Mucosa of descending colon (tissue), 3 donors: Measurements from ENCODE around the gene ODAD3. TPM values are rescaled to one million over a fixed set of nuclear protein-coding genes. Genes with fewer than 3 reads are reported as not detected.
"Not testable (repeated sequence)": the region's sequence is repeated elsewhere in the genome, so short reads cannot be mapped to it uniquely, and the experiment has no call there.

Experiments
- ATAC-seq: fragments of 200-7000 bp; cut with Tn5 transposase; one replicate; pipeline ENCODE4 v1.9.1; 2020; ENCODE audit warnings: mild to moderate bottlenecking, moderate library complexity
- DNase-seq, 3 donors: peaks; one replicate each; pipeline ENCODE4 v3.0.0-alpha.2; 2020
- H3K36me3 ChIP-seq: fragments of 200-600 bp; one replicate; pipeline ENCODE4 v1.8.0; 2021; ENCODE audit warnings: low read depth, mild to moderate bottlenecking
- H3K4me1 ChIP-seq: fragments of 200-600 bp; one replicate; pipeline ENCODE4 v1.8.0; 2021; ENCODE audit warnings: low read depth, mild to moderate bottlenecking
- H3K4me3 ChIP-seq: fragments of 200-600 bp; one replicate; pipeline ENCODE4 v1.8.0; 2021; ENCODE audit warnings: mild to moderate bottlenecking
- H3K9me3 ChIP-seq: fragments of 200-600 bp; one replicate; pipeline ENCODE4 v1.8.0; 2021; ENCODE audit warnings: mild to moderate bottlenecking
- CTCF ChIP-seq: fragments of 200-600 bp; IDR thresholded peaks from one replicate; pipeline ENCODE4 v1.8.0; 2022; ENCODE audit warnings: antibody characterized with exemption, mild to moderate bottlenecking
- intact Hi-C, 2 donors: fragments of 100-400 bp; cut with DNase I in 1 of 2; cut with micrococcal nuclease in 1 of 2; formaldehyde crosslinking; loops; one replicate each; pipeline versions ENCODE4 v1.11.0 to v1.11.1; 2022; cut with DNase I, micrococcal nuclease
- total RNA-seq, 3 donors: library from RNA; stranded (reverse); fragmentation: NEBNext Ultra II Directional in 2 of 3; extraction: Animal tissue kit (Norgen Biotek cat#: 25700) in 2 of 3; gene quantifications; one replicate each; pipeline versions ENCODE4 v1.2.1 to v1.2.4, GENCODE V29; 2021 to 2023
- donor health status: DM: no; HTN: no; CAD: no; lungs with moderate emphysema.
- donor health status: DM: no; HTN: no; CAD: no.
- donor health status: DM: no; HTN: yes; CAD: no.

Gene ODAD3
- total RNA-seq, 3 donors from 2014 or later = 0.14 to 0.28 TPM; not detected in 1

GRCh38 chr19:11463391-11463790 is 28.5 kb upstream of the ODAD3 start:
- no peaks in the 10 kb centered on the region for H3K9me3 ChIP-seq
- H3K4me3 ChIP-seq = no peak overlapping the region
- no peaks in the 10 kb centered on the region for H3K4me1 ChIP-seq
- intact Hi-C loops = no loop called here
- DNase-seq (no peak), ATAC-seq (no peak)
- no peaks in the 10 kb centered on the region for H3K36me3 ChIP-seq
- TF ChIP-seq CTCF = no peak

- Histone ChIP-seq H3K4me3 (no peak overlapping the region), H3K4me1 (no peaks in the 10 kb centered on the region), H3K9me3 (no peaks in the 10 kb centered on the region), H3K36me3 (no peaks in the 10 kb centered on the region)
- no peak for ATAC-seq
- intact Hi-C loops = no loop called here
- no peak for DNase-seq
- no peak for TF ChIP-seq CTCF
Measured at GRCh38 chr19:11461453-11461852, 26.5 kb upstream of the ODAD3 start.

GRCh38 chr19:11460207-11460606 is 25.3 kb upstream of the ODAD3 start:
- DNase-seq (no peak), ATAC-seq (no peak)
- Histone ChIP-seq H3K4me1 (no peaks in the 10 kb centered on the region), H3K9me3 (no peaks in the 10 kb centered on the region), H3K36me3 (no peaks in the 10 kb centered on the region), H3K4me3 (no peak overlapping the region)
- intact Hi-C loops = no loop called here
- no peak for TF ChIP-seq CTCF

GRCh38 chr19:11458912-11459311 is 24.0 kb upstream of the ODAD3 start:
- ATAC-seq, H3K9me3 ChIP-seq, DNase-seq, H3K4me1 ChIP-seq, H3K4me3 ChIP-seq, intact Hi-C loops, H3K36me3 ChIP-seq: not testable (repeated sequence)

GRCh38 chr19:11458236-11458900 is 23.4 kb upstream of the ODAD3 start:
- DNase-seq (no peak), ATAC-seq (no peak)
- H3K4me3 ChIP-seq = no peak overlapping the region
- no peaks in the 10 kb centered on the region for H3K4me1 ChIP-seq
- H3K36me3 ChIP-seq = no peaks in the 10 kb centered on the region
- H3K9me3 ChIP-seq = no peaks in the 10 kb centered on the region
- TF ChIP-seq CTCF = no peak
- intact Hi-C loops = no loop called here

DNA sequence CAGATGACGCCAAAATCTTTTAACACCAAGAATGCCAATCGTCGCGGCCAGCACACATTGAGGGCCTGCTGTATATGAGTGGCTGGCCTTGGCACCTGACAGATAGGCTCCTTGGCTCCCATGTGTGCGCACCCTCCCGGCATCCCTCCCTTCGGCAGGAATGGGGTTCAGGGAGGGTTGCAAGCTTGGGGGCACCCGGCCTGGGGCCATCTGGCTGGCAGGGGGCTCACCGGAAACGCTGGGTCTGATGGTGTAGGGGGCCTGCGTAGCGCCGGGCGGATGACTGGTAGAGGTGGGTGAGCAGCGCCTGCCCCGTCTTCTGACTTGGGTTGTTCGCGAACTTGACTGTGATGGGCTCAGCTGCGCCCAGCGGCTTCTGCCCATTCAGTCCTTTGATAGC is 22.9 kb upstream of the ODAD3 start:
- Histone ChIP-seq H3K4me1 (no peaks in the 10 kb centered on the region), H3K9me3 (no peaks in the 10 kb centered on the region), H3K36me3 (no peaks in the 10 kb centered on the region), H3K4me3 (no peak overlapping the region)
- intact Hi-C loops = no loop called here
- ATAC-seq = no peak
- no peak for DNase-seq
- no peak for TF ChIP-seq CTCF
